T-cell (primary cell): ENCODE measurements around the gene PPIF. TPM values are rescaled to one million over a fixed set of nuclear protein-coding genes. Genes with fewer than 3 reads are reported as not detected.

Source experiments
- ATAC-seq, 4 experiments: fragments of 200-7000 bp in 3 of 4; fragments of 150-1000 bp in 1 of 4; cut with Tn5 transposase; replicated peaks in 1 of 4; 1 replicate in 3 of 4; 2 replicates in 1 of 4; pipeline ENCODE4 v1.10.0; 2021; ENCODE audit warnings: moderate library complexity in 3 of 4, mild to moderate bottlenecking in 2 of 4, moderate number of reproducible peaks in 1 of 4
- CTCF ChIA-PET, 2 donors: fragments of 300-600 bp; sonication (Branson Sonifier 250); formaldehyde crosslinking; loops; one replicate each; lab custom pipeline; 2022; ENCODE audit warnings: antibody characterized with exemption in 2 of 2; lab: Charles Lee
- POLR2A ChIA-PET, 2 donors: fragments of 300-600 bp; sonication (Branson Sonifier 250); formaldehyde crosslinking; loops; one replicate each; lab custom pipeline; 2022; ENCODE audit warnings: antibody characterized with exemption in 2 of 2; lab: Charles Lee
- DNase-seq, 35 experiments: peaks; one replicate each; pipeline versions ENCODE4 v3.0.0 to v3.0.0-alpha.2; 2013 to 2023
- H3K27ac ChIP-seq: one replicate; pipeline ENCODE4 v1.5.1; 2013; ENCODE audit warnings: low read length
- H3K27me3 ChIP-seq, 2 experiments: replicated peaks in 1 of 2; 1 replicate in 1 of 2; 2 replicates in 1 of 2; pipeline versions ENCODE4 v1.6.1 to v1.7.0; 2013; ENCODE audit warnings: low read length in 1 of 2, mixed read lengths in 1 of 2; ENCODE audit not compliant: control insufficient read depth in 2 of 2, insufficient read depth in 2 of 2; ENCODE audit errors: extremely low read depth in 1 of 2
- H3K36me3 ChIP-seq, 2 donors: 1 replicate in 1 of 2; 2 replicates in 1 of 2; pipeline versions ENCODE4 v1.6.1 to v1.7.0; 2013; ENCODE audit warnings: low read length in 1 of 2; ENCODE audit not compliant: control insufficient read depth in 2 of 2, insufficient read depth in 1 of 2; ENCODE audit errors: extremely low read depth in 1 of 2
- H3K4me1 ChIP-seq, 2 experiments: 1 replicate in 1 of 2; 2 replicates in 1 of 2; pipeline versions ENCODE4 v1.6.1 to v1.7.0; 2013; ENCODE audit warnings: low read length in 2 of 2, mixed read lengths in 1 of 2; ENCODE audit not compliant: insufficient read depth in 2 of 2, control insufficient read depth in 1 of 2; ENCODE audit errors: extremely low read depth in 1 of 2
- H3K4me3 ChIP-seq, 2 donors: 1 replicate in 1 of 2; 2 replicates in 1 of 2; pipeline versions ENCODE4 v1.5.1 to v1.7.0; 2013; ENCODE audit warnings: mild to moderate bottlenecking in 2 of 2, low read length in 1 of 2, moderate library complexity in 1 of 2; ENCODE audit not compliant: control insufficient read depth in 1 of 2; ENCODE audit errors: extremely low read depth in 1 of 2
- H3K9me3 ChIP-seq: 2 replicates; pipeline ENCODE4 v1.7.0; 2013
- H3K27ac Mint-ChIP-seq, 2 donors: one replicate each; pipeline ENCODE4 v1.8.0; 2020 to 2021; ENCODE audit warnings: mild to moderate bottlenecking in 2 of 2, mixed read lengths in 2 of 2
- H3K27me3 Mint-ChIP-seq, 2 donors: one replicate each; pipeline ENCODE4 v1.8.0; 2021 to 2022; ENCODE audit warnings: mixed read lengths in 2 of 2
- H3K36me3 Mint-ChIP-seq: one replicate; pipeline ENCODE4 v1.8.0; 2021; ENCODE audit warnings: mixed read lengths
- H3K4me1 Mint-ChIP-seq, 3 donors: one replicate each; pipeline ENCODE4 v1.8.0; 2020 to 2022; ENCODE audit warnings: mixed read lengths in 3 of 3, mild to moderate bottlenecking in 1 of 3
- H3K4me3 Mint-ChIP-seq, 3 donors: one replicate each; pipeline ENCODE4 v1.8.0; 2020 to 2022; ENCODE audit warnings: mild to moderate bottlenecking in 3 of 3, mixed read lengths in 3 of 3, moderate library complexity in 3 of 3
- H3K9me3 Mint-ChIP-seq, 3 donors: one replicate each; pipeline ENCODE4 v1.8.0; 2020 to 2022; ENCODE audit warnings: mixed read lengths in 3 of 3
- WGBS: methylation state at CpG from one replicate; pipeline ENCODE4 v1.1.5; 2013; ENCODE audit warnings: missing lambda C conversion rate; ENCODE audit not compliant: insufficient coverage; 5-methylcytosine and 5-hydroxymethylcytosine counted together
- total RNA-seq, 35 experiments: library from RNA in 6 of 35; stranded (reverse) in 6 of 35; fragments of 120-200 nt in 1 of 35; gene quantifications; one replicate each; pipeline versions ENCODE4 v1.2.1 to v1.2.4 and lab custom pipeline; 2013 to 2026

PPIF gene
- total RNA-seq, 5 donors from 2014 or later (not counting 1 experiment from before 2014, with no cell fraction given), result 25.6 to 36.2 (median 31.3) TPM

GRCh38 chr10:79308969-79309665 is 38.2 kb upstream of the PPIF start:
- Histone ChIP-seq H3K4me1 (no peaks in the 10 kb centered on the region), H3K27me3 (no peaks in the 10 kb centered on the region), H3K9me3 (no peaks in the 10 kb centered on the region), H3K36me3 (peaks cover 17 to 52% of the 10 kb centered on the region in 2 donors), H3K27ac (no peak overlapping the region), H3K4me3 (no peak overlapping the region)
- Mint-ChIP-seq H3K36me3 (peaks cover 46% of the 10 kb centered on the region), H3K27me3 (no peaks in the 10 kb centered on the region), H3K27ac (no peak overlapping the region), H3K4me3 (no peak overlapping the region), H3K9me3 (no peaks in the 10 kb centered on the region), H3K4me1 (peaks cover 0 to 5% (median 0%) of the 10 kb centered on the region in 3 donors)
- 92% methylated on average over 14 of the region's 14 CpGs for WGBS
- DNase-seq, result no peak
- no peak for ATAC-seq
- ChIA-PET CTCF (no interaction called here), POLR2A (no interaction called here)

- Mint-ChIP-seq H3K36me3 (peaks cover 43% of the 10 kb centered on the region), H3K27ac (no peak overlapping the region), H3K9me3 (no peaks in the 10 kb centered on the region), H3K4me1 (peaks cover 0 to 5% (median 2%) of the 10 kb centered on the region in 3 donors), H3K27me3 (no peaks in the 10 kb centered on the region), H3K4me3 (no peak overlapping the region)
- 97% methylated on average over 9 of the region's 29 CpGs for WGBS
- no peaks in the 10 kb centered on the region for H3K9me3 ChIP-seq
- ChIA-PET CTCF (no interaction called here), POLR2A (no interaction called here)
- peaks cover 0 to 4% of the 10 kb centered on the region in 2 experiments for H3K4me1 ChIP-seq
- H3K27ac ChIP-seq, result no peak overlapping the region
- ATAC-seq, result no peak
- no peaks in the 10 kb centered on the region for H3K27me3 ChIP-seq
- H3K4me3 ChIP-seq, result no peak overlapping the region
- H3K36me3 ChIP-seq, result peaks cover 11 to 40% of the 10 kb centered on the region in 2 donors
- no peak for DNase-seq
Measured at GRCh38 chr10:79310200-79310865, 36.9 kb upstream of the PPIF start.

GRCh38 chr10:79310911-79311573 is 36.2 kb upstream of the PPIF start:
- Mint-ChIP-seq H3K36me3 (peaks cover 39% of the 10 kb centered on the region), H3K4me1 (peaks cover 4 to 9% (median 5%) of the 10 kb centered on the region in 3 donors), H3K27me3 (no peaks in the 10 kb centered on the region), H3K27ac (no peak overlapping the region), H3K4me3 (no peak overlapping the region), H3K9me3 (no peaks in the 10 kb centered on the region)
- POLR2A ChIA-PET, result no interaction called here
- Histone ChIP-seq H3K4me3 (no peak overlapping the region), H3K36me3 (peaks cover 11 to 33% of the 10 kb centered on the region in 2 donors), H3K27me3 (no peaks in the 10 kb centered on the region), H3K9me3 (no peaks in the 10 kb centered on the region), H3K27ac (no peak overlapping the region), H3K4me1 (peaks cover 0 to 4% of the 10 kb centered on the region in 2 experiments)
- WGBS, result 80% methylated on average over 6 of the region's 26 CpGs
- CTCF ChIA-PET, result no interaction called here
- DNase-seq (no peak), ATAC-seq (no peak)

- no peak overlapping the region for H3K27ac ChIP-seq
- H3K27me3 ChIP-seq, result no peaks in the 10 kb centered on the region
- ATAC-seq (no peak), DNase-seq (no peak)
- POLR2A ChIA-PET, result no interaction called here
- Mint-ChIP-seq H3K27me3 (no peaks in the 10 kb centered on the region), H3K4me3 (no peak overlapping the region), H3K4me1 (peaks cover 9 to 15% (median 9%) of the 10 kb centered on the region in 3 donors), H3K36me3 (peaks cover 37% of the 10 kb centered on the region), H3K27ac (no peak overlapping the region), H3K9me3 (no peaks in the 10 kb centered on the region)
- peaks cover under 1 to 9% of the 10 kb centered on the region in 2 experiments for H3K4me1 ChIP-seq
- no peaks in the 10 kb centered on the region for H3K9me3 ChIP-seq
- CTCF ChIA-PET, result no interaction called here
- H3K36me3 ChIP-seq, result peaks cover 8 to 26% of the 10 kb centered on the region in 2 donors
- 94% methylated on average over 6 of the region's 15 CpGs for WGBS
- no peak overlapping the region for H3K4me3 ChIP-seq
Measured at GRCh38 chr10:79311581-79312407, 35.5 kb upstream of the PPIF start.

- H3K36me3 ChIP-seq, result peaks cover 8 to 17% of the 10 kb centered on the region in 2 donors
- no peaks in the 10 kb centered on the region for H3K9me3 ChIP-seq
- H3K27ac ChIP-seq, result no peak overlapping the region
- H3K27me3 ChIP-seq, result no peaks in the 10 kb centered on the region
- H3K27ac Mint-ChIP-seq, result no peak overlapping the region
- peaks cover 10 to 18% of the 10 kb centered on the region in 2 experiments for H3K4me1 ChIP-seq
- WGBS, result 98% methylated on average over 13 of the region's 22 CpGs
- H3K27me3 Mint-ChIP-seq, result no peaks in the 10 kb centered on the region
- H3K36me3 Mint-ChIP-seq, result peaks cover 32% of the 10 kb centered on the region
- H3K4me3 ChIP-seq, result no peak overlapping the region
- no peak for ATAC-seq
- DNase-seq, result no peak
- ChIA-PET POLR2A (no interaction called here), CTCF (no interaction called here)
- no peak overlapping the region for H3K4me3 Mint-ChIP-seq
- H3K4me1 Mint-ChIP-seq, result peaks cover 18 to 24% (median 18%) of the 10 kb centered on the region in 3 donors
- no peaks in the 10 kb centered on the region for H3K9me3 Mint-ChIP-seq
Measured at GRCh38 chr10:79312601-79313187, 34.6 kb upstream of the PPIF start.
